Uterus (tissue), 4 donors: Measurements from ENCODE around the gene COL26A1. TPM values are rescaled to one million over a fixed set of nuclear protein-coding genes. Genes with fewer than 3 reads are reported as not detected.

Experiments
- DNase-seq, 2 donors: peaks; one replicate each; pipeline ENCODE4 v3.0.0-alpha.2; 2019 to 2020
- H3K27ac ChIP-seq, 2 donors: fragments of 200-600 bp; sonication (generic); 1 replicate in 1 of 2; 2 replicates in 1 of 2; pipeline ENCODE4 v1.5.1; 2016 to 2018
- H3K27me3 ChIP-seq, 2 donors: fragments of 200-600 bp; sonication (generic); one replicate each; pipeline ENCODE4 v1.5.1; 2018 to 2019; ENCODE audit warnings: control low read depth in 1 of 2
- H3K36me3 ChIP-seq, 2 donors: fragments of 200-600 bp; sonication (generic); one replicate each; pipeline ENCODE4 v1.5.1; 2019; ENCODE audit warnings: control low read depth in 1 of 2
- H3K4me1 ChIP-seq, 2 donors: fragments of 200-600 bp; sonication (generic); one replicate each; pipeline ENCODE4 v1.5.1; 2018 to 2019; ENCODE audit warnings: control low read depth in 1 of 2
- H3K4me3 ChIP-seq, 2 donors: fragments of 200-600 bp; sonication (generic); 1 replicate in 1 of 2; 2 replicates in 1 of 2; pipeline ENCODE4 v1.5.1; 2018 to 2019; ENCODE audit warnings: mild to moderate bottlenecking in 1 of 2
- H3K9me3 ChIP-seq, 2 donors: fragments of 200-600 bp; sonication (generic); one replicate each; pipeline ENCODE4 v1.5.1; 2019; ENCODE audit warnings: control low read depth in 1 of 2
- CTCF ChIP-seq, 4 experiments: fragments of 200-600 bp in 2 of 4; fragments of 450-650 bp in 2 of 4; sonication (generic) in 2 of 4; IDR thresholded peaks; one replicate each; pipeline ENCODE4 v1.5.1; 2016 to 2019; ENCODE audit warnings: antibody characterized with exemption in 4 of 4, mild to moderate bottlenecking in 2 of 4, moderate library complexity in 1 of 4
- POLR2A ChIP-seq, 2 donors: fragments of 450-650 bp; IDR thresholded peaks; one replicate each; pipeline ENCODE4 v1.6.1; 2016; ENCODE audit warnings: antibody characterized with exemption in 2 of 2, mild to moderate bottlenecking in 1 of 2, moderate library complexity in 1 of 2
- intact Hi-C: fragments of 100-400 bp; cut with DNase I; formaldehyde crosslinking; loops from one replicate; pipeline ENCODE4 v1.15.1; 2023; ENCODE audit warnings: low total_unique reads
- total RNA-seq, 4 donors: library from RNA; depleted of rRNA in 3 of 4; stranded (reverse); fragments of >200 nt in 3 of 4; gene quantifications; one replicate each; pipeline versions ENCODE4 v1.1.0 to v1.2.4, GENCODE V29; 2014 to 2023
- donor health status: DM: yes; HTN: yes; CAD: no.

COL26A1 gene
- total RNA-seq, 4 donors from 2014 or later = 0.30 to 11.8 TPM; not detected in 2

- DNase-seq = peak in 1 of 2 donors; percentile 1
- intact Hi-C loops = no loop called here
- H3K27me3 ChIP-seq = no peaks in the 10 kb centered on the region
- TF ChIP-seq POLR2A (IDR thresholded peaks at IDR 0.05) = no peak
- TF ChIP-seq CTCF (IDR thresholded peaks at IDR 0.05) = no peak
- no peaks in the 10 kb centered on the region for H3K4me1 ChIP-seq
- no peak overlapping the region for H3K4me3 ChIP-seq
- H3K9me3 ChIP-seq = no peaks in the 10 kb centered on the region
- H3K36me3 ChIP-seq = no peaks in the 10 kb centered on the region
- H3K27ac ChIP-seq = no peak overlapping the region
Measured at GRCh38 chr7:101562531-101563197, 200.0 kb downstream of the COL26A1 start.

GRCh38 chr7:101563198-101563901 lies 200.7 kb downstream of the COL26A1 start:
- intact Hi-C loops = no loop called here
- no peak overlapping the region for H3K4me3 ChIP-seq
- TF ChIP-seq POLR2A (IDR thresholded peaks at IDR 0.05) (no peak), CTCF (IDR thresholded peaks at IDR 0.05) (no peak)
- no peak overlapping the region for H3K27ac ChIP-seq
- H3K27me3 ChIP-seq = no peaks in the 10 kb centered on the region
- DNase-seq = peak in 1 of 2 donors; percentile 3
- no peaks in the 10 kb centered on the region for H3K4me1 ChIP-seq
- no peaks in the 10 kb centered on the region for H3K36me3 ChIP-seq
- H3K9me3 ChIP-seq = no peaks in the 10 kb centered on the region

GRCh38 chr7:101563943-101564777 lies 201.5 kb downstream of the COL26A1 start:
- peak in 1 of 2 donors; percentile 3 for DNase-seq
- Histone ChIP-seq H3K36me3 (no peaks in the 10 kb centered on the region), H3K9me3 (no peaks in the 10 kb centered on the region), H3K4me3 (no peak overlapping the region), H3K27ac (no peak overlapping the region), H3K27me3 (no peaks in the 10 kb centered on the region), H3K4me1 (no peaks in the 10 kb centered on the region)
- TF ChIP-seq CTCF (IDR thresholded peaks at IDR 0.05) (no peak), POLR2A (IDR thresholded peaks at IDR 0.05) (no peak)
- intact Hi-C loops = no loop called here

- Histone ChIP-seq H3K9me3 (no peaks in the 10 kb centered on the region), H3K4me1 (no peaks in the 10 kb centered on the region), H3K27me3 (no peaks in the 10 kb centered on the region), H3K36me3 (no peaks in the 10 kb centered on the region), H3K4me3 (no peak overlapping the region), H3K27ac (no peak overlapping the region)
- intact Hi-C loops = no loop called here
- TF ChIP-seq POLR2A (IDR thresholded peaks at IDR 0.05) = no peak
- no peak for TF ChIP-seq CTCF (IDR thresholded peaks at IDR 0.05)
- DNase-seq = no peak
Measured at GRCh38 chr7:101564778-101565211, 202.1 kb downstream of the COL26A1 start.
